Embryonic facial prominence (tissue), 1 donor: ENCODE data around the gene C9orf57.
"Not testable (repeated sequence)": the region's sequence is repeated elsewhere in the genome, so short reads cannot be mapped to it uniquely, and the experiment has no call there.

ENCODE experiments used
- DNase-seq: peaks from one replicate; pipeline ENCODE4 v3.0.0-alpha.2; 2016; ENCODE audit errors: extremely low spot score

Gene C9orf57

DNA sequence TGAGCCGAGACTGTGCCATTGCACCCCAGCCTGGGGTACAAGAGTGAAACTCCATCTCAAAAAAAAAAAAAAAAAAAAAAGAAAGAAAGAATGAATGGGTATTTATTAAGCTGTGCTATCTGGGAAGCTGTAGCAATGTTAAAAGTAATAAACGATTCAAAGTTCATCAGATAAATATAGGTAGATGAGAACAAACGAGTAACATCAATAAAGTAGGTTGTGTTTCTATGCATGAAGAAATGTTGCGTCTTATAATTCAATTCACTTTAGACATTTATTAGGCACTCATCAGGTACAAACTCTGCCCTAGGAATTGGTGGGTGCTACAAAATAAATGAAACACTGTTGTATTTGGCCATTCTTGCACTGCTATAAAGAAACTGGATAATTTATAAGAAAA, 36.8 kb downstream of the C9orf57 start:
- DNase-seq, result no peak

- DNase-seq, result no peak
These were observed 37.6 kb downstream of the C9orf57 start for GRCh38 chr9:72022841-72023240.

DNA sequence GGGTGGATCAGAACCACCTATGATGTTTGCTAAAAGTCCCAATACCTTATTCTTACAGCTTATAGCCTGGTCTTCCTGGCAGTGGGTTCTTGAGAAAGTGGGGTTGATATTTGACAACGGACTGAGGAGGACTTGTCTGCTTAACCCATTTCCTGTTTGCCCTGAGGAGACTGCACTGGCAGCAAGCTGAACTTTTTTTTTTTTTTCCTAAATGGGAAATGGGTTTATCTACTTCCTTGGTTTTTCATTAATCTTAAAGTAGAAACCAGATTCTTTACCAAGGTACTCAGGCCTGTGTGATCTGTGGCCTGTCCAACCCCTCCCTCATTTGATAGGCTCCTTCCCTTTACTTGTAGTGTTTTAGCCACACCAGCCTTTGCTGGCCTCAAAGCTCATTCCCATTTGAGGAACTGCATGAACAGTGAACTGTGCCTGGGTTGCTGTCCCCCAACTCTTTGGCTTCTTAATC, 47.1 kb downstream of the C9orf57 start:
- DNase-seq, result no peak

GRCh38 chr9:72012646-72013045, 47.8 kb downstream of the C9orf57 start:
- DNase-seq, result no peak

GRCh38 chr9:72007726-72008125, 52.7 kb downstream of the C9orf57 start:
- not testable (repeated sequence) for DNase-seq

DNA sequence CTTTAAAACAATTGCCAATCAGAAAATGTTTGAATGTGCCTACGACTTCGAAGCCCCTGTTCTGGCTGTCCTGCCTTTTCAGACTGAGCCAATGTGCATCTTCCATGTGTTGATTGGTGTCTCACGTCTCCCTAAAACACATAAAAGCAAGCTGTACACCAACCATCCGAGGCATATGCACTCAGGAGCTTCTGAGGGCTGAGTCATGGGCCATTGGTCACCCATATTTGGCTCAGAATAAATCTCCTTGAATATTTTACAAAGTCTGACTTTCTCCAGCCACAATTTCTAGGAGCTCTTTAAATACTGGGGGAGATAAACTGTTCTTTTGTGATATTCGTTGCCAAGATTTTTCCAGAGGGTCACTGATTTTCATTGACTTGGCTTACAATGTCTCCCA, 53.9 kb downstream of the C9orf57 start:
- DNase-seq, result no peak

GRCh38 chr9:72005451-72005850, 55.0 kb downstream of the C9orf57 start:
- no peak for DNase-seq
